SK-N-SH (cell line): Measurements from ENCODE around the gene FAM222A. TPM values are rescaled to one million over a fixed set of nuclear protein-coding genes. Genes with fewer than 3 reads are reported as not detected.
A peak's percentile ranks its signal among the peaks of the same experiment; 100 is the strongest.

ENCODE experiments used
- CTCF ChIA-PET: fragments of 300-600, 350-600 bp; formaldehyde crosslinking; extraction: SDS; loops from one replicate; lab custom pipeline; 2021; lab: Yijun Ruan, JAX
- POLR2A ChIA-PET: fragments of 350-600 bp; sonication (Branson Sonifier 250); formaldehyde crosslinking; extraction: SDS; loops from one replicate; lab custom pipeline; 2020; ENCODE audit warnings: antibody characterized with exemption, inconsistent platforms; lab: Yijun Ruan, JAX
- DNase-seq: peaks from one replicate; pipeline ENCODE4 v3.0.0; 2012
- H2AFZ ChIP-seq: fragments of 200-600 bp; sonication (generic); 2 replicates; pipeline ENCODE4 v1.8.1; 2016; ENCODE audit warnings: antibody characterized with exemption, mild to moderate bottlenecking, low read depth
- H3F3A ChIP-seq: fragments of 200-600 bp; sonication (generic); replicated peaks from 2 replicates; pipeline ENCODE3; 2016; ENCODE audit warnings: antibody characterized with exemption, mild to moderate bottlenecking; ENCODE audit not compliant: insufficient read depth
- H3K27ac ChIP-seq, 2 experiments: fragments of 200-500 bp in 1 of 2; fragments of 200-600 bp in 1 of 2; sonication (Bioruptor generic) in 1 of 2; sonication (generic), shearing (Covaris generic) in 1 of 2; 2 replicates each; pipeline versions ENCODE4 v1.5.1 to v1.6.1; 2014 to 2016; ENCODE audit warnings: low read depth in 2 of 2, inconsistent platforms in 1 of 2, low read length in 1 of 2, mild to moderate bottlenecking in 1 of 2, mixed read lengths in 1 of 2
- H3K27me3 ChIP-seq: fragments of 200-600 bp; sonication (generic), shearing (Covaris generic); 2 replicates; pipeline ENCODE4 v1.6.1; 2016; ENCODE audit warnings: mixed run types; ENCODE audit not compliant: insufficient read depth
- H3K36me3 ChIP-seq, 2 experiments: fragments of 200-500 bp in 1 of 2; fragments of 200-600 bp in 1 of 2; sonication (Bioruptor generic) in 1 of 2; sonication (generic) in 1 of 2; replicated peaks in 1 of 2; 2 replicates each; pipeline versions ENCODE3 to v1.5.1; 2014 to 2016; ENCODE audit warnings: low read length in 1 of 2, mild to moderate bottlenecking in 1 of 2; ENCODE audit not compliant: insufficient read depth in 2 of 2, control insufficient read depth in 1 of 2
- H3K4me1 ChIP-seq, 2 experiments: fragments of 200-500 bp in 1 of 2; fragments of 200-600 bp in 1 of 2; sonication (Bioruptor generic) in 1 of 2; sonication (generic), shearing (Covaris generic) in 1 of 2; 2 replicates each; pipeline versions ENCODE4 v1.5.1 to v1.6.1; 2014 to 2016; ENCODE audit warnings: low read depth in 1 of 2, low read length in 1 of 2, mixed run types in 1 of 2; ENCODE audit not compliant: insufficient read depth in 2 of 2, control insufficient read depth in 1 of 2
- H3K4me2 ChIP-seq: fragments of 200-600 bp; sonication (generic), shearing (Covaris generic); 2 replicates; pipeline ENCODE4 v1.6.1; 2017; ENCODE audit warnings: mixed run types
- H3K4me3 ChIP-seq, 2 experiments: fragments of 200-500 bp in 1 of 2; fragments of 200-600 bp in 1 of 2; sonication (Bioruptor generic) in 1 of 2; sonication (generic), shearing (Covaris generic) in 1 of 2; 2 replicates each; pipeline versions ENCODE4 v1.5.1 to v1.8.1; 2014 to 2016; ENCODE audit warnings: low read depth in 2 of 2, inconsistent platforms in 1 of 2, low read length in 1 of 2, mild to moderate bottlenecking in 1 of 2, mixed read lengths in 1 of 2, moderate library complexity in 1 of 2
- H3K79me2 ChIP-seq: fragments of 200-600 bp; sonication (generic); 2 replicates; pipeline ENCODE4 v1.8.1; 2017; ENCODE audit warnings: mild to moderate bottlenecking; ENCODE audit not compliant: insufficient read depth
- H3K9ac ChIP-seq: fragments of 200-600 bp; sonication (generic); 2 replicates; pipeline ENCODE4 v1.6.1; 2017; ENCODE audit warnings: mixed run types
- H3K9me2 ChIP-seq: fragments of 200-600 bp; sonication (generic); 2 replicates; pipeline ENCODE4 v1.6.1; 2017; ENCODE audit warnings: mixed run types
- H3K9me3 ChIP-seq: fragments of 200-600 bp; sonication (generic); 2 replicates; pipeline ENCODE4 v1.6.1; 2017; ENCODE audit warnings: mixed run types, mild to moderate bottlenecking, moderate library complexity
- H4K20me1 ChIP-seq: fragments of 200-600 bp; sonication (generic); 2 replicates; pipeline ENCODE4 v1.6.1; 2017; ENCODE audit warnings: mild to moderate bottlenecking, mixed run types; ENCODE audit not compliant: insufficient read depth
- ELF1 ChIP-seq: IDR thresholded peaks from 2 replicates; pipeline ENCODE4 v1.4.0; 2012
- EZH2phosphoT487 ChIP-seq: fragments of 200-600 bp; sonication (generic); IDR thresholded peaks from 2 replicates; pipeline ENCODE4 v1.6.1; 2017; ENCODE audit warnings: low read depth, mixed run types, mild to moderate bottlenecking, antibody characterized with exemption, moderate library complexity, borderline replicate concordance
- FOXJ3 ChIP-seq: sonication (generic); formaldehyde crosslinking; IDR thresholded peaks from 2 replicates; pipeline ENCODE4 v1.5.1; 2020; ENCODE audit warnings: mild to moderate bottlenecking, missing genetic modification reagents
- FOXM1 ChIP-seq: IDR thresholded peaks from 2 replicates; pipeline ENCODE4 v1.4.0; 2012; ENCODE audit warnings: low read depth, mild to moderate bottlenecking
- NFIC ChIP-seq: IDR thresholded peaks from 2 replicates; pipeline ENCODE4 v1.4.0; 2012; ENCODE audit warnings: borderline replicate concordance
- POLR2AphosphoS5 ChIP-seq: IDR thresholded peaks from 2 replicates; pipeline ENCODE4 v1.6.1; 2012; ENCODE audit warnings: low read depth, low read length
- RAD21 ChIP-seq: IDR thresholded peaks from 2 replicates; pipeline ENCODE4 v1.6.1; 2012; ENCODE audit warnings: mild to moderate bottlenecking, low read length
- RFX5 ChIP-seq: IDR thresholded peaks from 2 replicates; pipeline ENCODE4 v1.6.1; 2012; ENCODE audit warnings: mild to moderate bottlenecking, improper control_type of control experiment, low read length
- RXRA ChIP-seq: IDR thresholded peaks from 2 replicates; pipeline ENCODE4 v1.4.0; 2012; ENCODE audit warnings: low read depth, mild to moderate bottlenecking, borderline replicate concordance
- SIN3A ChIP-seq: IDR thresholded peaks from 2 replicates; pipeline ENCODE4 v1.6.1; 2012; ENCODE audit warnings: low read depth, mild to moderate bottlenecking, low read length, moderate library complexity, borderline replicate concordance
- TAF1 ChIP-seq: IDR thresholded peaks from 2 replicates; pipeline ENCODE4 v1.6.1; 2012; ENCODE audit warnings: low read depth, mild to moderate bottlenecking, low read length, moderate library complexity, borderline replicate concordance
- TEAD4 ChIP-seq: IDR thresholded peaks from 2 replicates; pipeline ENCODE4 v1.4.0; 2012; ENCODE audit warnings: mild to moderate bottlenecking, borderline replicate concordance; ENCODE audit not compliant: insufficient read depth
- YY1 ChIP-seq: IDR thresholded peaks from 2 replicates; pipeline ENCODE4 v1.4.0; 2012; ENCODE audit warnings: low read depth, mild to moderate bottlenecking
- WGBS: methylation state at CpG from one replicate; pipeline ENCODE4 v1.1.6; 2017; ENCODE audit warnings: low lambda C conversion rate; 5-methylcytosine and 5-hydroxymethylcytosine counted together
- polyA plus RNA-seq, 3 experiments: library from polyadenylated mRNA; depleted of rRNA; stranded (reverse); fragments of >200 nt; gene quantifications; 2 replicates each; pipeline ENCODE4 v1.2.3, GENCODE V29; 2012
- TF ChIP-seq, protein P1 (sequence below): IDR thresholded peaks from 2 replicates; pipeline ENCODE4 v1.4.0; 2012; ENCODE audit warnings: low read depth, borderline replicate concordance
- TF ChIP-seq, protein P2 (sequence below): IDR thresholded peaks from 2 replicates; pipeline ENCODE4 v1.4.0; 2012; ENCODE audit warnings: low read depth, borderline replicate concordance
- TF ChIP-seq, protein P3 (sequence below): IDR thresholded peaks from 2 replicates; pipeline ENCODE4 v1.4.0; 2012; ENCODE audit warnings: low read depth
- TF ChIP-seq, protein P4 (sequence below): fragments of 200-600 bp; sonication (generic); IDR thresholded peaks from 2 replicates; pipeline ENCODE4 v1.6.1; 2017; ENCODE audit warnings: antibody characterized with exemption, mild to moderate bottlenecking, moderate library complexity

The FAM222A gene
- polyA plus RNA-seq, 1 of the 3 experiments (the other 2 are of a cell fraction) = 1.6 TPM

DNA sequence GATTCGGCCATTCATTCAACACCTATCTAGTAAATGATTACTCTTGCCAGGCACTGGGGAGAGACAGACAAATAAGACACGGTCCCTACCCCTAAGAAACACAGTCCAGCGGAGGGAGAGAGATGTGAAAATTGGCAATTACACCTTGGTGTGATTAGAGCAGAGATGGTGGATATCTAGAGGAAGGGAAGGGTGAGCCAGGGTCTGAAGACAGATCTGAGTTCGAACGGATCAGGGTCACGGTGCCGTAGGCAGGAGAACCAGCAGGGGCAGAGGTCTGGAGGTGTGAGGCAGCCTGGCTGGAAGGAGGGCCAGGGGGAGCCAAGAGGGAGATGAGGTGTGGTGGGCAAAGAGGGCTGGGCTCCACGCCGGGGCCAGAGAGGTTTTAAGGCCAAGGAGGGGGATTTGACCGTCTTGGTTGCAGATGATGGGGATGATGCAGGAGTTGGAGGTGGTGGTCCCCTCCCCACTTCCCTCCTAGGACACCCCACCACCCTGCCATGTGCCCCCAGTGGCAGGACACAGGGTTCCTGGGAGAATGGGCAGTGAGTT lies 27.1 kb downstream of the FAM222A start:
- H3K4me2 ChIP-seq = no peak overlapping the region
- no peaks in the 10 kb centered on the region for H3K9me3 ChIP-seq
- no peaks in the 10 kb centered on the region for H3K9me2 ChIP-seq
- H2AFZ ChIP-seq = no peak overlapping the region
- H3K79me2 ChIP-seq = no peaks in the 10 kb centered on the region
- CTCF ChIA-PET = interaction anchor here (0.9 to 2.7 kb wide), 15 partner anchors 8 to 217 kb away, joined by 3 to 12 read pairs (median 5); partner anchors contain the start of gene FAM222A
- TF ChIP-seq RAD21 (no peak), SIN3A (no peak), TEAD4 (no peak), POLR2AphosphoS5 (no peak), ELF1 (no peak), RXRA (no peak), TAF1 (no peak), FOXM1 (no peak), EZH2phosphoT487 (no peak), YY1 (no peak), RFX5 (no peak), NFIC (no peak), FOXJ3 (no peak)
- TF ChIP-seq, protein P1, sequence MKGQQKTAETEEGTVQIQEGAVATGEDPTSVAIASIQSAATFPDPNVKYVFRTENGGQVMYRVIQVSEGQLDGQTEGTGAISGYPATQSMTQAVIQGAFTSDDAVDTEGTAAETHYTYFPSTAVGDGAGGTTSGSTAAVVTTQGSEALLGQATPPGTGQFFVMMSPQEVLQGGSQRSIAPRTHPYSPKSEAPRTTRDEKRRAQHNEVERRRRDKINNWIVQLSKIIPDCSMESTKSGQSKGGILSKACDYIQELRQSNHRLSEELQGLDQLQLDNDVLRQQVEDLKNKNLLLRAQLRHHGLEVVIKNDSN = no peak
- TF ChIP-seq, protein P2, sequence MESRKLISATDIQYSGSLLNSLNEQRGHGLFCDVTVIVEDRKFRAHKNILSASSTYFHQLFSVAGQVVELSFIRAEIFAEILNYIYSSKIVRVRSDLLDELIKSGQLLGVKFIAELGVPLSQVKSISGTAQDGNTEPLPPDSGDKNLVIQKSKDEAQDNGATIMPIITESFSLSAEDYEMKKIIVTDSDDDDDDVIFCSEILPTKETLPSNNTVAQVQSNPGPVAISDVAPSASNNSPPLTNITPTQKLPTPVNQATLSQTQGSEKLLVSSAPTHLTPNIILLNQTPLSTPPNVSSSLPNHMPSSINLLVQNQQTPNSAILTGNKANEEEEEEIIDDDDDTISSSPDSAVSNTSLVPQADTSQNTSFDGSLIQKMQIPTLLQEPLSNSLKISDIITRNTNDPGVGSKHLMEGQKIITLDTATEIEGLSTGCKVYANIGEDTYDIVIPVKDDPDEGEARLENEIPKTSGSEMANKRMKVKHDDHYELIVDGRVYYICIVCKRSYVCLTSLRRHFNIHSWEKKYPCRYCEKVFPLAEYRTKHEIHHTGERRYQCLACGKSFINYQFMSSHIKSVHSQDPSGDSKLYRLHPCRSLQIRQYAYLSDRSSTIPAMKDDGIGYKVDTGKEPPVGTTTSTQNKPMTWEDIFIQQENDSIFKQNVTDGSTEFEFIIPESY = no peak
- TF ChIP-seq, protein P3, sequence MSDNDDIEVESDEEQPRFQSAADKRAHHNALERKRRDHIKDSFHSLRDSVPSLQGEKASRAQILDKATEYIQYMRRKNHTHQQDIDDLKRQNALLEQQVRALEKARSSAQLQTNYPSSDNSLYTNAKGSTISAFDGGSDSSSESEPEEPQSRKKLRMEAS = no peak
- TF ChIP-seq, protein P4, sequence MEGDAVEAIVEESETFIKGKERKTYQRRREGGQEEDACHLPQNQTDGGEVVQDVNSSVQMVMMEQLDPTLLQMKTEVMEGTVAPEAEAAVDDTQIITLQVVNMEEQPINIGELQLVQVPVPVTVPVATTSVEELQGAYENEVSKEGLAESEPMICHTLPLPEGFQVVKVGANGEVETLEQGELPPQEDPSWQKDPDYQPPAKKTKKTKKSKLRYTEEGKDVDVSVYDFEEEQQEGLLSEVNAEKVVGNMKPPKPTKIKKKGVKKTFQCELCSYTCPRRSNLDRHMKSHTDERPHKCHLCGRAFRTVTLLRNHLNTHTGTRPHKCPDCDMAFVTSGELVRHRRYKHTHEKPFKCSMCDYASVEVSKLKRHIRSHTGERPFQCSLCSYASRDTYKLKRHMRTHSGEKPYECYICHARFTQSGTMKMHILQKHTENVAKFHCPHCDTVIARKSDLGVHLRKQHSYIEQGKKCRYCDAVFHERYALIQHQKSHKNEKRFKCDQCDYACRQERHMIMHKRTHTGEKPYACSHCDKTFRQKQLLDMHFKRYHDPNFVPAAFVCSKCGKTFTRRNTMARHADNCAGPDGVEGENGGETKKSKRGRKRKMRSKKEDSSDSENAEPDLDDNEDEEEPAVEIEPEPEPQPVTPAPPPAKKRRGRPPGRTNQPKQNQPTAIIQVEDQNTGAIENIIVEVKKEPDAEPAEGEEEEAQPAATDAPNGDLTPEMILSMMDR = no peak
- TF ChIP-seq, all 33 proteins: peak for 0
- DNase-seq = peak; percentile 10
- POLR2A ChIA-PET = interaction anchor here (0.9 to 1.6 kb wide), 2 partner anchors 17 to 21 kb away, joined by 3 to 5 read pairs; no protein-coding TSS in a partner anchor
- Histone ChIP-seq H3K27ac (peak overlapping the region in 1 of 2 experiments; percentile 53; a peak in 2 of 4 replicates), H3K4me3 (no peak overlapping the region), H3K27me3 (no peaks in the 10 kb centered on the region), H4K20me1 (0 out of 2 replicates have a peak, but pooled peaks cover 4% of the 10 kb centered on the region), H3K4me1 (peaks cover 0 to 97% of the 10 kb centered on the region in 2 experiments; a peak in 2 of 4 replicates), H3F3A (no peaks in the 10 kb centered on the region), H3K9ac (no peak overlapping the region), H3K36me3 (no peaks in the 10 kb centered on the region)
- WGBS = 81% methylated on average over 10 of the region's 10 CpGs
